Hepatocyte (in vitro differentiated cells): Measurements from ENCODE around the gene MAPK1.

Experiments used
- CTCF ChIP-seq: fragments of 200-600 bp; sonication (generic); IDR thresholded peaks from 2 replicates; pipeline ENCODE4 v1.5.1; 2016; ENCODE audit warnings: antibody characterized with exemption, mild to moderate bottlenecking; ENCODE audit not compliant: poor library complexity
- EZH2 ChIP-seq: fragments of 200-600 bp; sonication (generic); IDR thresholded peaks from 2 replicates; pipeline ENCODE4 v1.6.1; 2016; ENCODE audit warnings: antibody characterized with exemption, mild to moderate bottlenecking, borderline replicate concordance
- EZH2phosphoT487 ChIP-seq: fragments of 200-600 bp; sonication (generic); IDR thresholded peaks from one replicate; pipeline ENCODE4 v1.6.1; 2018; ENCODE audit warnings: antibody characterized with exemption, mild to moderate bottlenecking, low read depth, moderate library complexity; ENCODE audit not compliant: unreplicated experiment, severe bottlenecking

- TF ChIP-seq CTCF (no peak), EZH2 (no peak), EZH2phosphoT487 (no peak)
Observed at GRCh38 chr22:21713428-21714058, 153.9 kb downstream of the MAPK1 start.
